ENCODE results near the gene DLG2. TPM values are rescaled to one million over a fixed set of nuclear protein-coding genes. Genes with fewer than 3 reads are reported as not detected.

DLG2 gene
- total RNA-seq, 1 donor from 2014 or later: 2.1 TPM

DNA sequence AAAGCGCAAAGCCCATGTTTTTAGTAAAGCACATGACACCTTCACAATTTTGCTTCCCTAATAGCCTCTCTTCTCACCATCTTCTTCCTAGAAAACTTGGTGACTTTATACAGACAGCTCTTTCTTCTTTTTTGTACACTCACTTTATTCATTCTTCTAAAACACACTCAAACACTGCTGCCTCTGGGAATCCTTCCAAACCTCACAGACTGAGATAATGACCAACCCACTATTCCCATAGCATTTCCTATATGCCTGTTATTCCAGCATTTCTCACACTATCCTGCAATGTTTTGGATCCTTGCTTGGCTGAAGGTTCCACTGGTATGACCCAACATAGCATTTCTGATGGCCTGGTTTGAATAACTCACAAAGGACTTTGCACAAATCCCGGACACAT lies 1898.9 kb downstream of the DLG2 start:
- intact Hi-C loops (cut with micrococcal nuclease): no loop called here
- DNase-seq (ENCODE audit: low spot score): no peak
- Mint-ChIP-seq H3K4me3 (no peak overlapping the region), H3K9me3 (no peaks in the 10 kb centered on the region), H3K4me1 (ENCODE audit: low read depth) (peaks cover 6% of the 10 kb centered on the region), H3K27me3 (ENCODE audit: insufficient read depth) (peaks cover 9% of the 10 kb centered on the region), H3K27ac (no peak overlapping the region), H3K36me3 (ENCODE audit: low read depth) (no peaks in the 10 kb centered on the region)

DNA sequence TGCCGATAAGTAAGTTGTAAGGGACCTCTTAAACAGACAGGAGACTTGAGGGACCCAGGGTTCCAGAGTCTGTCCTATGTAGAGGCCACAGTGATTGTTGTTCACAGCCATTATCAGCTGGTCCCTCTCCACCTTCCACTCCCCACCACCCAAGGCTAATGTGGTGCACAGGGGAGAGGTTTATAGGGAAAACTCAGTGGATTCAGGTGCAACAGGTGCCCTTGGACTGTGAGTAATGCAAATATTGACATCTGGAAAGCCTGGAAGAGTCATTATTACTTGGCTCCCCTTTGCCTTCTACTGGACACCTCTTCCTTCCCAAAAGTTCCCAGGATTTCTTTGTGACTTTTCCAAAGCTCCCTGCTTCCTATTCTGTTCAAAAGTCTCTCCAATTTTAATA lies 1899.9 kb downstream of the DLG2 start:
- intact Hi-C loops (cut with micrococcal nuclease): no loop called here
- Mint-ChIP-seq H3K36me3 (ENCODE audit: low read depth) (no peaks in the 10 kb centered on the region), H3K4me3 (no peak overlapping the region), H3K9me3 (no peaks in the 10 kb centered on the region), H3K27me3 (ENCODE audit: insufficient read depth) (peaks cover 9% of the 10 kb centered on the region), H3K27ac (no peak overlapping the region), H3K4me1 (ENCODE audit: low read depth) (peaks cover 6% of the 10 kb centered on the region)
- DNase-seq (ENCODE audit: low spot score): no peak

DNA sequence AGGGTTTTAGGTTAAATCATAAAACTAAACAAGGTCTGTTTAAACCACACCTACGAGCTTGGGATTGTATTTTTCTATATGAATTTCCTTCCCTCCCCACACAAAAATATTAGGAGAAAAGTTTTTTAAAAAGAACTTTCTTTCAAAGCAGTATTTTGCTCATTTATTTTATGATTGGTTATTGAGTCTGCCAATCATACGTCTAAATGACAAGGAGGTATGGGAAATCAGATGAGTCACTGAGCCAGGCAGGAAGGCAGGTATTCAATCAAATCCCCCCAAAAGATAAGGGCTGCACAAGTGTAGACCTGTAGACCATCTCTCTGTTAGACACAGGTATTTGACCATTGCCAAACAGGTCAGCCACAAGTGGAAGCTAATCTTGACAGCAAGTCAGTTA lies 1900.8 kb downstream of the DLG2 start:
- intact Hi-C loops (cut with micrococcal nuclease): no loop called here
- peaks cover 12% of the 10 kb centered on the region for H3K27me3 Mint-ChIP-seq (ENCODE audit: insufficient read depth)
- no peak overlapping the region for H3K4me3 Mint-ChIP-seq

DNA sequence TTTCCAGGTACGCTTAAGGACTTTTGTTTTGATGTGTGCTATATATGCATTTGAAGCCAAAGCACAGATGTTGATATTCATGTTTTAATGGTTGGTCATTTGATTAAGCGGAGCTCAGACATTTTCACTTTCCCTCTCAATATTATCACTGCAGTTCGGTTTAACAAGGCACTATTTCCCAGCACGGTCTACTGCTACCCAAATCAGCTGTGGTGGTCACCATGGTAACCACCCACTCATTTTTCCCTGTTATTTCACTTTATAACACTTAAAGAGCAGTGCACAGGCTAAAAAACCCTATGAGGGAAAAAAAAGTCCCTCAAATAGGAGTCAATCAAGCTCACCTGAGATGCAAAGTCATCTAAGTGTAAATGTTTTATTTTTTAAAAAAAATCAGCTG lies 1901.4 kb downstream of the DLG2 start:
- H3K9me3 Mint-ChIP-seq: no peaks in the 10 kb centered on the region
- peaks cover 6% of the 10 kb centered on the region for H3K4me1 Mint-ChIP-seq (ENCODE audit: low read depth)
- intact Hi-C loops (cut with micrococcal nuclease): loop anchor here (2.0 kb wide), 1 partner anchor 433 kb away; no protein-coding TSS in a partner anchor

More for the DNA sequence above, 1900.8 kb downstream of the DLG2 start:
- no peak overlapping the region for H3K27ac Mint-ChIP-seq
- peaks cover 6% of the 10 kb centered on the region for H3K4me1 Mint-ChIP-seq (ENCODE audit: low read depth)
- no peak for DNase-seq (ENCODE audit: low spot score)
- no peaks in the 10 kb centered on the region for H3K9me3 Mint-ChIP-seq
- H3K36me3 Mint-ChIP-seq (ENCODE audit: low read depth): no peaks in the 10 kb centered on the region

DNA sequence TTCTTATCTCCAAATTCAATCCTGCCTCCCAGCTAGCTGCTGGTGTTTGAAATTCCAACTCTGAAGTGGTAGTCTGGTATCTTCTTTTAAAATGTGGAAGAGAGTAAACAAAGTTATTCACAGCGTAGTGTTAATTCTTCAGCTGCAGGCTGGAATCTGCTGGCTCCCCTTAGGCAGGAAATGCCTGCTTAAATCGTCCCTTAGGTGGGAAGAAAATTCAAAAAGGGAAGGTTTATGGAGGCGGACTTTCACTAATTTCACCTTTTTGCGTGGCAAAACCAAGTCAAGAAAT lies 1901.9 kb downstream of the DLG2 start:
- Mint-ChIP-seq H3K27ac (no peak overlapping the region), H3K36me3 (ENCODE audit: low read depth) (no peaks in the 10 kb centered on the region), H3K9me3 (no peaks in the 10 kb centered on the region), H3K4me3 (no peak overlapping the region), H3K4me1 (ENCODE audit: low read depth) (peaks cover 6% of the 10 kb centered on the region), H3K27me3 (ENCODE audit: insufficient read depth) (peaks cover 12% of the 10 kb centered on the region)
- intact Hi-C loops (cut with micrococcal nuclease): loop anchor here (2.0 kb wide), 1 partner anchor 432 kb away; no protein-coding TSS in a partner anchor
- DNase-seq (ENCODE audit: low spot score): no peak

More for the DNA sequence above, 1901.4 kb downstream of the DLG2 start:
- no peak overlapping the region for H3K27ac Mint-ChIP-seq
- no peak for DNase-seq (ENCODE audit: low spot score)
- no peaks in the 10 kb centered on the region for H3K36me3 Mint-ChIP-seq (ENCODE audit: low read depth)
- peaks cover 12% of the 10 kb centered on the region for H3K27me3 Mint-ChIP-seq (ENCODE audit: insufficient read depth)
- H3K4me3 Mint-ChIP-seq: no peak overlapping the region

DNA sequence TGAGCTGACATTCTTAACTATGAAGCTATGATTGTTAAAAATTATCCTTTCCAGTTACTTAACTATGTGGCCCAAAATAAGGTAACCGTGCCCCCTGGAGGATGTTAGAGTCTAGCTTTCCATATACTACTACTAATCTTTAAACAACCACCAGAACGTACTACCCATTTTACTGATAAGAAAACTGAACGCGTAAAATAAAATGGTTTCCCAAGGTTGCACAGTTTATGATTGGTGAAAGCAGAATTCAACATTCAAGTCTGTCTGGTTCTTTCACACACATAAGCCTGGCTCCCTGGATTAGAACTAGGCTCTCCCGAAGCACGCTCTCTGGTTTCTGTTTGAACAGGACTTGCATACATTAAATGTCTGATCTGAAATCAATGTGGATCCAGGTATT lies 1903.1 kb downstream of the DLG2 start:
- no peaks in the 10 kb centered on the region for H3K36me3 Mint-ChIP-seq (ENCODE audit: low read depth)
- intact Hi-C loops (cut with micrococcal nuclease): loop anchor here (2.0 kb wide), 1 partner anchor 431 kb away; no protein-coding TSS in a partner anchor
- no peak overlapping the region for H3K27ac Mint-ChIP-seq
- H3K27me3 Mint-ChIP-seq (ENCODE audit: insufficient read depth): peaks cover 12% of the 10 kb centered on the region
- H3K4me3 Mint-ChIP-seq: peak overlapping the region; percentile 46
- H3K4me1 Mint-ChIP-seq (ENCODE audit: low read depth): peaks cover 6% of the 10 kb centered on the region
- H3K9me3 Mint-ChIP-seq: no peaks in the 10 kb centered on the region
- DNase-seq (ENCODE audit: low spot score): no peak

DNA sequence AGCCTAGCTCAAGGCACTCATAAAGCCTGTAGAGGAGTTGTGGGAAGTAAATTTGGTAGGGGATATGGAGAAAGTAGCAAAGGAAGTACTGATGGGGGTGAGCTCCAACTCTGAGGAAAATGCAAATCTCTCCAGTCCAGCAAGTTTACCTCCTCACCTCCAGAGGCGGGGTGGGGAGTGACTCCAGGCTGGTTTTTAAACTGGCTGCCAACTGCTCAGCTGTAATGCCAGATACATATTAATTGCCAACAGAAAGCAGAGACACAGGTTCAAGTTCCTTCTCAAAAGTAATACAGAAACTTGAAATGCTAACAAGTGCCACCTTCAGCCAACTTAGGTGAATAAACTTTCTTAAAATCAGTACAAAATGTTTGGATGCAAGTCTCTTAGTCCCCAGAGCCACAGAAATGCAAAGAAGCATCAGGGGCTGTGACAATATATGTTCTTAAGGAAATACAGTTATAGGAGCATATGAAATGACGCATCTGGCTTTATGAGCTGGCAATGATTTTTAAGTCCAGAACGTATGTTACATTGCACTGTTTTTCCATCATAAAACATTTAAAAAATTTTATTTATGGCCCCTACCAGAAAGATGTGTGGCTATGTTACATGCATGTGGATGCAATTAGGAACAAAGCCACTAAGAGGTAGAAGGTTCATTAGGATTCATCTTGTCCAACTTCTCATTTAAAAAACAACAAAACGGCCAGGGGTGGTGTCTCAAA lies 1904.6 kb downstream of the DLG2 start:
- H3K27me3 Mint-ChIP-seq (ENCODE audit: insufficient read depth): peaks cover 12% of the 10 kb centered on the region
- peaks cover 6% of the 10 kb centered on the region for H3K4me1 Mint-ChIP-seq (ENCODE audit: low read depth)
- H3K27ac Mint-ChIP-seq: no peak overlapping the region
- intact Hi-C loops (cut with micrococcal nuclease): no loop called here
- no peak for DNase-seq (ENCODE audit: low spot score)
- H3K9me3 Mint-ChIP-seq: no peaks in the 10 kb centered on the region
- no peaks in the 10 kb centered on the region for H3K36me3 Mint-ChIP-seq (ENCODE audit: low read depth)
- H3K4me3 Mint-ChIP-seq: no peak overlapping the region

DNA sequence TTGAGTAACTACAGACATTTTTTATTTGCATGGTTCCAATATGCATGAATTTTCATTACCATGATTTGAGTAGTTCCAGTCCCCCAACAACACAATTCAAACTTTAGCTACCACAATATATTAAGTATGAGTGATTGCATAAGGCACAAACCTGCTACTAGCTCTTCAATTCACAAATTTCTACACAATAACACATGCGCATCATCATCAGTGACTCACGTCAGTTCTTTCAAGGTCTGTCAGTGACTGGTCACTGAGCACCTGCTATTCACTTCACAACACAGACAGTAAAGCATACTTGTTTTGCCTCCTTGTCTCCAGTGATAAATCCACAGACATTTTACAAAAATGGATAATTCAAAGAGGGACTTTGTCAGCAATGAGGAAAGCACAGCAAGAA lies 1905.9 kb downstream of the DLG2 start:
- intact Hi-C loops (cut with micrococcal nuclease): no loop called here
- H3K9me3 Mint-ChIP-seq: no peaks in the 10 kb centered on the region
- DNase-seq (ENCODE audit: low spot score): no peak
- H3K36me3 Mint-ChIP-seq (ENCODE audit: low read depth): no peaks in the 10 kb centered on the region
- H3K4me3 Mint-ChIP-seq: no peak overlapping the region
- H3K27ac Mint-ChIP-seq: no peak overlapping the region
- peaks cover 6% of the 10 kb centered on the region for H3K4me1 Mint-ChIP-seq (ENCODE audit: low read depth)
- H3K27me3 Mint-ChIP-seq (ENCODE audit: insufficient read depth): peaks cover 12% of the 10 kb centered on the region

DNA sequence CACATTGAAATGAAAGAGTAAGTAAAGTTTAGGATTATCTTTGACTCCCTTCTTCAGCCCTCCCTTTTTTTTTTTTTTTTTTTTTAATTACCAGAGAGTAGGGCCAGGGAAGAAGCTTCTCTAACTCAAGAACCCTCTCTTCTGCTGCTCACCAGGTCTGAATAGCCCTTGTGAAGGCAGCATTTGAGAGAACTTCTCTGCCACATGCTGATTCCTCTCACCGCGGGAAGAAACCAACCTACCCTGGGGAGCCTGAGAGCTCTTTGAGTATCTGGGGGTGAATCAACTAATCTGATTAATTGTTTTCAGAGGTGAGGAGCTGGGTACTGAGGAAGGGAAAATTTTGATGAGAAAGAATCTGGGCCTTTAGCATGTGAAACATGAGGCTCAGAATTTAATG lies 1906.5 kb downstream of the DLG2 start:
- Mint-ChIP-seq H3K9me3 (no peaks in the 10 kb centered on the region), H3K4me1 (ENCODE audit: low read depth) (peaks cover 6% of the 10 kb centered on the region), H3K36me3 (ENCODE audit: low read depth) (no peaks in the 10 kb centered on the region), H3K4me3 (no peak overlapping the region), H3K27ac (no peak overlapping the region), H3K27me3 (ENCODE audit: insufficient read depth) (peaks cover 12% of the 10 kb centered on the region)
- DNase-seq (ENCODE audit: low spot score): no peak
- intact Hi-C loops (cut with micrococcal nuclease): no loop called here

DNA sequence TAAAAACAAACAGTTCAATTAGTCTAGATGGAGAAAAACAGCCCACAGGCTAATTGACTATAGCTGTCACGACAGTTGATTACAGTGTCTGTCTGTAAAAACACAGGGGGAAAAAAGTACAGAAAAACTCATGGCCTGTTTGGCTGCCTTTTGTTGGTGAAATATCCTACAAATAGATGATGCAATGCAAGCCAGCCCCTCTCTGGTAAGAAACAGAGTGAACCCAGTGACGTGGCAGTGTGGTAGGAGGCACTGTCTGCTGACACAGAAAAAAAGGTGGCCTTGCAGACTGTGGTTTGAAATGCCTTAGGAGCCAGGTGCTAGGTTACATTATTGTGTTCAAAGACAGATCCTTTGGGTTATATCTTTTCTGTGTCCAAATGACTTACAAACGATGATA lies 1909.6 kb downstream of the DLG2 start:
- Mint-ChIP-seq H3K27me3 (ENCODE audit: insufficient read depth) (peaks cover 3% of the 10 kb centered on the region), H3K9me3 (no peaks in the 10 kb centered on the region), H3K4me1 (ENCODE audit: low read depth) (no peaks in the 10 kb centered on the region), H3K36me3 (ENCODE audit: low read depth) (no peaks in the 10 kb centered on the region), H3K27ac (no peak overlapping the region), H3K4me3 (no peak overlapping the region)
- DNase-seq (ENCODE audit: low spot score): no peak
- intact Hi-C loops (cut with micrococcal nuclease): no loop called here

DNA sequence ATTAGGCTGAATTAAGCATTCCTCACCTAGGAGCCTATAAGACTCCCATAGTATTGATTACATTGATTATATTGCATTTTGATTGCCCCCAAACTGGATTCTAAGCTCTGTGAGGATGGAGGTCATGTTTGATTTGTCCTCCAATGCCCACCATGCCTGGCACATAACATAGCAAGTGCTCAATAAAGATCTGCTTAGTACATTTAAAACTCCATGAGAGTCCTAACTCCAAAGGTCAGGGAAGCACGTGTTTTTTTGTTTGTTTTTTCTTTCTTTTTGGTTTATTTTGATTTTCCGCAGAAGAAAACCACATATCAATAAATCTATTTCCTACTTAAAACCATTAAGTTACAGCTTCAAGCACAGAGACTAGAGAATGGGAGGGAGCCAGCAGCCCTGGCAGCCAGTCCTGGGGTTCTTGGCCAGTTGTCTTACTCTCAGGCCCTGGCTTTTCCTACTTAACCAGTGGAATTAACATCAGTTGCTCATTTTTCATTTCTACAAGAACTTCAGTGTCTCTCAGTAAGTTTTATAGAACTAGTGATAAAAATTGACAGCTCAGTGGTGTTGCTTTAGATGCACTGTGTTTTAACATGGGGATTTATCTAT lies 1911.1 kb downstream of the DLG2 start:
- H3K4me3 Mint-ChIP-seq: no peak overlapping the region
- H3K4me1 Mint-ChIP-seq (ENCODE audit: low read depth): no peaks in the 10 kb centered on the region
- H3K36me3 Mint-ChIP-seq (ENCODE audit: low read depth): no peaks in the 10 kb centered on the region
- intact Hi-C loops (cut with micrococcal nuclease): no loop called here
- H3K27ac Mint-ChIP-seq: no peak overlapping the region
- no peak for DNase-seq (ENCODE audit: low spot score)
- no peaks in the 10 kb centered on the region for H3K27me3 Mint-ChIP-seq (ENCODE audit: insufficient read depth)
- H3K9me3 Mint-ChIP-seq: no peaks in the 10 kb centered on the region

DNA sequence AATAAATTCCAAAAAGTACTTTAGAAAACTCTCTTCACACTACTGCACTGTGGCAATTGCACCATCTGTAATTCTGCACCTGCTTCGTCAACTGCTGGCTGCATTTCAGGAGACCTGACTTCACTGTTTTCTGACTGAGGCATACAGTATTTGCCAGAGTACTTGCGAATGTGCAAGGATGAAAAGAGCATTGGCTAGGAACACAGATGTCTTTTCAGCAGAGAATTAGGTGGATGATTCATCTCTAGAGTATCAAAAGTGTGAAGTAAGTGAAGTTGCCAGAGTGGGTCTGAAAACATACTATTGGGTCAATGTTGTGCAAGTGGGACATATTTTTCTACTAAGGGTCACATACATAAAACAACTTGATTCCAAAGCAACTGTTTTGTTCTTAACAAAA lies 1913.4 kb downstream of the DLG2 start:
- peaks cover 3% of the 10 kb centered on the region for H3K27me3 Mint-ChIP-seq (ENCODE audit: insufficient read depth)
- intact Hi-C loops (cut with micrococcal nuclease): no loop called here
- H3K27ac Mint-ChIP-seq: no peak overlapping the region

DNA sequence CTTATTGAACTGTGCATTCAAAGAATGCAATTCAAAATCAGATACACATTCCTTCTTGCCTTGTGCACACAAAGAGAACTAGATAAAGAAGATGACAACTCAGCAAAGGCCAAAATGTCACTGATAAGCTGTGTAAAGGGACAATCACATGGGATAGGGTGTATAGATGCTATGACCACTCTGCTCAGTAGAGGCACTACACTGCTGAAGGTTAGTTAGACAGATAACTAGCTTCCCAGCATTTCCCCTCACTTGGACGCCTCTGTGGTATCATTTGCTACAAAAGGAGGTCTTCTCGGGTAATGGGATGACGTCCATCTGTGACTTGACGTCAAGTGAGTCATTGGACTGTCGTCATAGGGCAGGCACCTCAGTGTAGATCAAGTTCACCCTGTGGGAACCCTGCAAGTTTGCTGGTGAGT lies 1916.0 kb downstream of the DLG2 start:
- Mint-ChIP-seq H3K27me3 (ENCODE audit: insufficient read depth) (peaks cover 3% of the 10 kb centered on the region), H3K4me1 (ENCODE audit: low read depth) (no peaks in the 10 kb centered on the region), H3K36me3 (ENCODE audit: low read depth) (no peaks in the 10 kb centered on the region), H3K27ac (no peak overlapping the region), H3K4me3 (no peak overlapping the region), H3K9me3 (no peaks in the 10 kb centered on the region)
- DNase-seq (ENCODE audit: low spot score): no peak
- intact Hi-C loops (cut with micrococcal nuclease): no loop called here

More for the DNA sequence above, 1913.4 kb downstream of the DLG2 start:
- H3K36me3 Mint-ChIP-seq (ENCODE audit: low read depth): no peaks in the 10 kb centered on the region
- no peaks in the 10 kb centered on the region for H3K4me1 Mint-ChIP-seq (ENCODE audit: low read depth)
- no peak overlapping the region for H3K4me3 Mint-ChIP-seq
- H3K9me3 Mint-ChIP-seq: no peaks in the 10 kb centered on the region
- no peak for DNase-seq (ENCODE audit: low spot score)
